Measurements from ENCODE around the gene HIPK4. TPM values are rescaled to one million over a fixed set of nuclear protein-coding genes. Genes with fewer than 3 reads are reported as not detected.

Gene HIPK4
- total RNA-seq, 1 experiment from 2014 or later, result 0.31 TPM

GRCh38 chr19:40383668-40384248, 6.2 kb downstream of the HIPK4 start:
- CTCF ChIA-PET, result interaction anchor here (0.7 to 1.5 kb wide), 6 partner anchors 9 to 140 kb away, joined by 3 to 5 read pairs (median 4); partner anchors contain the start of genes C19orf47 and PLD3
- Mint-ChIP-seq H3K27ac (no peak overlapping the region), H3K4me1 (0 out of 2 replicates have a peak, but pooled peaks cover 4% of the 10 kb centered on the region), H3K4me3 (no peak overlapping the region), H3K9me3 (no peaks in the 10 kb centered on the region), H3K27me3 (ENCODE audit: low read depth) (no peaks in the 10 kb centered on the region), H3K36me3 (no peaks in the 10 kb centered on the region)
- ATAC-seq, result no peak
- TF ChIP-seq MYBL2 (CRISPR knock-in tag; IDR thresholded peaks at IDR 0.05) (no peak), PRDM15 (CRISPR knock-in tag; IDR thresholded peaks at IDR 0.05) (no peak), PREB (CRISPR knock-in tag; IDR thresholded peaks at IDR 0.05; ENCODE audit: borderline replicate concordance) (no peak), ZNF396 (CRISPR knock-in tag; IDR thresholded peaks at IDR 0.05; ENCODE audit: borderline replicate concordance) (no peak), CREB1 (CRISPR knock-in tag; IDR thresholded peaks at IDR 0.05) (no peak), SMAD3 (CRISPR knock-in tag; IDR thresholded peaks at IDR 0.05; ENCODE audit: borderline replicate concordance) (no peak), ZMAT4 (CRISPR knock-in tag; IDR thresholded peaks at IDR 0.05) (no peak), MXD4 (CRISPR knock-in tag; IDR thresholded peaks at IDR 0.05; ENCODE audit: borderline replicate concordance) (no peak), ZSCAN18 (CRISPR knock-in tag; IDR thresholded peaks at IDR 0.05) (no peak), ZNF425 (CRISPR knock-in tag; conservative IDR thresholded peaks at IDR 0.05) (no peak), ZNF532 (CRISPR knock-in tag; IDR thresholded peaks at IDR 0.05; ENCODE audit: borderline replicate concordance) (no peak), E2F5 (CRISPR knock-in tag; IDR thresholded peaks at IDR 0.05) (no peak), ESRRA (CRISPR knock-in tag; IDR thresholded peaks at IDR 0.05; ENCODE audit: borderline replicate concordance) (no peak), PRRX2 (CRISPR knock-in tag; IDR thresholded peaks at IDR 0.05) (no peak), ATF1 (CRISPR knock-in tag; IDR thresholded peaks at IDR 0.05) (no peak), SMAD4 (CRISPR knock-in tag; IDR thresholded peaks at IDR 0.05) (no peak), JUN (CRISPR knock-in tag; IDR thresholded peaks at IDR 0.05) (no peak), ZNF423 (CRISPR knock-in tag; IDR thresholded peaks at IDR 0.05) (no peak)
- DNase-seq (ENCODE audit: low spot score), result no peak
- POLR2A ChIA-PET, result no interaction called here

All from WTC11 (cell line).